Fibroblast of villous mesenchyme (primary cell): ENCODE data around the gene SLC5A11. TPM values are rescaled to one million over a fixed set of nuclear protein-coding genes. Genes with fewer than 3 reads are reported as not detected.
"Not testable (repeated sequence)": the region's sequence is repeated elsewhere in the genome, so short reads cannot be mapped to it uniquely, and the experiment has no call there.

Experiments
- DNase-seq: peaks from one replicate; pipeline ENCODE4 v3.0.0-alpha.2; 2010; ENCODE audit warnings: low read depth
- H3K4me3 ChIP-seq: 2 replicates; pipeline ENCODE4 v1.5.1; 2011; ENCODE audit warnings: low read depth, mild to moderate bottlenecking, low read length
- total RNA-seq: library from RNA; depleted of rRNA; stranded (reverse); fragments of >200 nt; gene quantifications from 2 replicates; pipeline ENCODE4 v1.2.3, GENCODE V29; 2012
- TF ChIP-seq, protein P1 (sequence below): IDR thresholded peaks from 2 replicates; pipeline ENCODE4 v1.5.1; 2012; ENCODE audit warnings: low read depth, mild to moderate bottlenecking, low read length; ENCODE audit not compliant: insufficient read depth

SLC5A11 gene
- total RNA-seq, 1 donor, result not detected

DNA sequence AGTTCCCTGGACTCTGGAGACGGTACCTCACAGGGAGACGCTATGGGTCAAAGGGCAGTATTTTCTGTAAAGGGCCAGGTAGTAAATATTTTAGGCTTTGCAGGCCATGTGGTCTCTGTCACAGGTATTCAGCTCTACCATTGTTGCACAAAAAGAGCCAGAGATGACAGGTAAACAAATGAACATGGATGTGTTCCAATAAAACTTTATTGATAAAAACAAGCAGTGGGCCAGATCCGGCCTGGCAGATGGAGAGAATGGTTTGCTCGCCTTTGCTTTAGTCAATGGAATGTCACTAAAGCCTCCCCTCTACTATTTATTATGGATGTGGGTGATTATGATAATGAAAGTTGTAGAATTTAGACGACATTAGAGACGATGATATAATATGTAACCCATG is 8.9 kb upstream of the SLC5A11 start:
- DNase-seq, result no peak
- H3K4me3 ChIP-seq, result no peak overlapping the region
- TF ChIP-seq, protein P1, sequence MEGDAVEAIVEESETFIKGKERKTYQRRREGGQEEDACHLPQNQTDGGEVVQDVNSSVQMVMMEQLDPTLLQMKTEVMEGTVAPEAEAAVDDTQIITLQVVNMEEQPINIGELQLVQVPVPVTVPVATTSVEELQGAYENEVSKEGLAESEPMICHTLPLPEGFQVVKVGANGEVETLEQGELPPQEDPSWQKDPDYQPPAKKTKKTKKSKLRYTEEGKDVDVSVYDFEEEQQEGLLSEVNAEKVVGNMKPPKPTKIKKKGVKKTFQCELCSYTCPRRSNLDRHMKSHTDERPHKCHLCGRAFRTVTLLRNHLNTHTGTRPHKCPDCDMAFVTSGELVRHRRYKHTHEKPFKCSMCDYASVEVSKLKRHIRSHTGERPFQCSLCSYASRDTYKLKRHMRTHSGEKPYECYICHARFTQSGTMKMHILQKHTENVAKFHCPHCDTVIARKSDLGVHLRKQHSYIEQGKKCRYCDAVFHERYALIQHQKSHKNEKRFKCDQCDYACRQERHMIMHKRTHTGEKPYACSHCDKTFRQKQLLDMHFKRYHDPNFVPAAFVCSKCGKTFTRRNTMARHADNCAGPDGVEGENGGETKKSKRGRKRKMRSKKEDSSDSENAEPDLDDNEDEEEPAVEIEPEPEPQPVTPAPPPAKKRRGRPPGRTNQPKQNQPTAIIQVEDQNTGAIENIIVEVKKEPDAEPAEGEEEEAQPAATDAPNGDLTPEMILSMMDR, result no peak

GRCh38 chr16:24837969-24838368 is 7.8 kb upstream of the SLC5A11 start:
- no peak for DNase-seq
- no peak overlapping the region for H3K4me3 ChIP-seq
- TF ChIP-seq, protein P1, result no peak

DNA sequence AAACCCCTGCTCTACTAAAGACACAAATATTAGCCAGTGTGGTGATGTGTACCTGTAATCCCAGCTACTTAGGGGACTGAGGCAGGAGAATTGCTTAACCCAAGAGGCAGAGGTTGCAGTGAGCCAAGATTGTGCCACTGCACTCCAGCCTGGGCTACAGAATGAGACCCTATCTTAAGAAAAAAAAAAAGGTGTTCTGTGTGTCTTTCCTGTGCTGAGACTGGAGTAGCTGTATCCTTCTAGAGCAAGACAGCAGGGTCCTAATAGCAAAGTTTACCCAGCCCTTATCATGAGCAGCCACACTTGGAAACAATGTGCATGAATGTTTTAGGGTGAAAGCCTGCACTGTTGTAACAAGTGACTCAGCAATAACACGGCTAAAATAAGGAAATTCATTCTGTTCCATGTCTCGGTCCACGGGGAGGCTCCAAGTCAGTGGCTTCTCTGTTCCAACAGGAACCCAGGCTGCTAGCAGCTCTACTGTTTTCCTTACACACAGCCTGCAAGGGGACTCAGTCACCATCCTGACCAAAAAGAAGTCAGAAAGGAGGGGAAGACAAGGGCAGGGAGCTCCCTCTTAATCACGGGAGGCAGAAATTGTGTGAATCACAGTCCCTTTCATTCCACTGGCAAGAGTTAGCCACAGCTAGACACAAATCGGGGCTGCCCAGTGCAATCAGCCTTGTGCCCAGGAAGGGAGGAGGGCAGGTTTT is 7.1 kb upstream of the SLC5A11 start:
- no peak overlapping the region for H3K4me3 ChIP-seq
- TF ChIP-seq, protein P1, result no peak
- DNase-seq, result peak; percentile 68

DNA sequence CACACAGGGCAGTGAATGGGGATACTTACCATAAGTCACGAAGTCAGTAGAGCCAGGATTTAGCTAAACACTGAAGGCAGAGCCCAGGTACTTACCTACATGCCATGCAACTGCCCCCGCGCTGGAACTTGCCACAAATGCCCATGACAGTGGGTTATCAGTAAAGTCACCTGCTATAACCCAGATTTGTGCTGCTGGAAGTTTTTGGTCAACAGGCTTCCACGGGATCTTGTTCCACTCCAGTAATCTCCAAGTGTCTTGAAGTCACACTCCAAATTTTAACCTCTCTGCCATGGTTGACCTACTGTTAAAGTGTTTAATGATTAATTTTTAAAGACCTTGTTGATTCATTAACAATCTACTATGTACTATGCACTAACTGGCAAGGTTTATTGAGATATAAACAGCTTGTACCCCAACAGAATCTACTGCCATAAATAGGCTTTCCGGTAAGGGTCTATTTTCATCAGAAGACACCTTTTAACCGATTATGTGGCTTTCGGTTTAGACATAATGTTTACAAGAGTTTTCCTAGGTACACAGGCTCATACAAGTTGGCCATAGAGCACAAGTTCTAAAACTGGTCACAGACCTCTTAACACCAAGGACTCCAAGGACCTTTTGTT is 6.3 kb upstream of the SLC5A11 start:
- no peak for DNase-seq
- TF ChIP-seq, protein P1, result no peak
- H3K4me3 ChIP-seq, result no peak overlapping the region

GRCh38 chr16:24841291-24841690 is 4.5 kb upstream of the SLC5A11 start:
- TF ChIP-seq, protein P1, result no peak
- no peak overlapping the region for H3K4me3 ChIP-seq
- DNase-seq, result no peak

DNA sequence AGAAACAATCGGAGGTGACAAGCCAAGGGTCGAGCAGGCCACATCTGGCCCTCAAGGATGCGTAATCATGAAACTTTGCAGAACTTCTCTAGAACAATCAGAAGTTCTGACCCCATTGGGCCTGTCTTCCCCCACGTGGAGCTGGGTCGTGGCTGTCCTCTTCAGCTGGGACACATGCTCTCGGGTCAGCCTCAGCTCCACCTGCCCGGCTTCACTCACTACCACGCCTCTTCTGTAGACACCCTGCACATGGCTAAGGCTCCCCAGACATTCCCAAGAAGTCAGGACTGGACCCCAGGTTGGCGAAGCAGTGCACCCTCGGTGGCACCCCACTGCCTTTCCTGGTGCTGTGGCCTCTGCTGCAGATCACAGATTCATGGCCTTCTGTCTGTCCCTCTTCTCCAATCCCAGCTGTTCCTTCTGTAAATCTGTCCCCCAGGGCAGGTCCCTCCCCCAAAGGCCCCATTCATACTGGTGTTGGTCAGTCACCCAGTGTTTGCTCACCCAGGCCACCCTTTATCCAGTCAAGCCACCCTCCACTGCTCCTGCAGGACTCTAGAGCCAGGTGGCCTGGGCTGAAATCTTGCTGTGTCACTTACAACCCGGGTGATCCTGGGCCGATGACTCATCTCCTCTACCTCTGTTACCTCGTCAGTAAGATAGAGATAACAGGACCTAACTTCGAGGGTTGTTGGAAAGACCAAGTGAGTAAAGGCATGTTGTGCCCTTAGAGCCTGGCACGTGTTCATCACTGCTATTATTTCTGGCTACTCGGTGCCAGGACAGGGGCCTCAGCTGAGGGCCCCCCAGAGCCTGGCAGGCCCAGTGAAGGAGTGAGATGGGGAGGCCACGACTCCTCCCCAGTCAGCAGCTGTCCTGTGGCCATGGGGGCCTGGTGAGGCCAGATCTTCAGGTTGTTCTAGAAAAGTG is 1.4 kb upstream of the SLC5A11 start:
- DNase-seq, result no peak
- TF ChIP-seq, protein P1, result no peak

GRCh38 chr16:24845031-24845365 is 765 bp upstream of the SLC5A11 start:
- not testable (repeated sequence) for DNase-seq, H3K4me3 ChIP-seq

More for the DNA sequence above, 1.4 kb upstream of the SLC5A11 start:
- H3K4me3 ChIP-seq, result no peak overlapping the region
